GM12878 (cell line): ENCODE measurements around the gene PDSS2.

Source experiments
- EP300 ChIP-seq, 2 experiments: fragments of 150-350 bp in 1 of 2; IDR thresholded peaks; 2 replicates each; pipeline ENCODE4 v1.6.1; 2011 to 2012; ENCODE audit warnings: low read depth in 2 of 2, low read length in 2 of 2, borderline replicate concordance in 1 of 2, improper control_type of control experiment in 1 of 2, inconsistent platforms in 1 of 2; ENCODE audit not compliant: control insufficient read depth in 1 of 2
- FOXK2 ChIP-seq: fragments of 450-650 bp; IDR thresholded peaks from 2 replicates; pipeline ENCODE4 v1.6.1; 2017; ENCODE audit warnings: mild to moderate bottlenecking, moderate library complexity
- MEF2A ChIP-seq: IDR thresholded peaks from 2 replicates; pipeline ENCODE4 v1.6.1; 2011; ENCODE audit warnings: low read depth, mild to moderate bottlenecking, low read length, moderate library complexity; ENCODE audit not compliant: insufficient read depth
- POLR2A ChIP-seq: IDR thresholded peaks from 2 replicates; pipeline ENCODE4 v1.6.1; 2011; ENCODE audit warnings: low read depth, mild to moderate bottlenecking, low read length
- SMAD1 ChIP-seq: fragments of 450-650 bp; IDR thresholded peaks from 2 replicates; pipeline ENCODE4 v1.6.1; 2018; ENCODE audit warnings: mild to moderate bottlenecking, low read depth; ENCODE audit not compliant: partially characterized antibody
- ZNF274 ChIP-seq: IDR thresholded peaks from one replicate; pipeline ENCODE4 v1.8.0; 2011; ENCODE audit not compliant: insufficient read length, insufficient read depth
- TF ChIP-seq, protein P1 (sequence below): fragments of 450-650 bp; conservative IDR thresholded peaks from 2 replicates; pipeline ENCODE4 v1.6.1; 2017; ENCODE audit warnings: mild to moderate bottlenecking, moderate library complexity
- TF ChIP-seq, protein P2 (sequence below), 3 experiments: IDR thresholded peaks in 2 of 3; conservative IDR thresholded peaks in 1 of 3; 2 replicates each; pipeline ENCODE4 v1.5.1; 2011; ENCODE audit warnings: low read depth in 3 of 3, low read length in 3 of 3, mild to moderate bottlenecking in 3 of 3, control low read depth in 2 of 3, moderate library complexity in 2 of 3, inconsistent platforms in 1 of 3, mixed read lengths in 1 of 3; ENCODE audit not compliant: control insufficient read depth in 2 of 3, insufficient read depth in 1 of 3; ENCODE audit errors: extremely low read depth in 1 of 3
- TF ChIP-seq, protein P3 (sequence below): IDR thresholded peaks from 2 replicates; pipeline ENCODE4 v1.6.1; 2011; ENCODE audit warnings: mild to moderate bottlenecking, low read depth, low read length, moderate library complexity; ENCODE audit not compliant: insufficient replicate concordance
- TF ChIP-seq, protein P4 (sequence below): IDR thresholded peaks from 2 replicates; pipeline ENCODE4 v1.6.1; 2011; ENCODE audit warnings: borderline replicate concordance, low read depth, mild to moderate bottlenecking, moderate library complexity, low read length; ENCODE audit not compliant: insufficient read depth, poor library complexity, severe bottlenecking

DNA sequence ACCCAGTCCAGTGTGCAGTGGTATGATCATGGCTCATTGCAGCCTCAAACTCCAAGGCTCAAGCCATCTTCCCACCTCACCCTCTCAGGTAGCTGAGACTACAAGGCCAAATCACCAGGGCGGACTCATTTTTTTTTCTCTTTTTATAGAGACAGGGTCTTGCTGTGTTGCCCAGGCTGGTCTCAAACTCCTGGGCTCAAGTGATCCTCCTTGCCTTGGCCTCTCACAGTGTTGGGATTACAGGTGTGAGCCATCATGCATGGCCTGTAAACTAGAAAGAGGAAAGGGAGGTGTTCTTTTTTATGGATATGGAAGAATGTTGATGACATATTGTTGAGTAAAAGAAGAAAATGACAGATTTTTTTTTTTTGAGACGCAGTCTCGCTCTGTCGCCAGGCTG, 339.0 kb downstream of the PDSS2 start:
- no peak for TF ChIP-seq MEF2A
- TF ChIP-seq, protein P1, sequence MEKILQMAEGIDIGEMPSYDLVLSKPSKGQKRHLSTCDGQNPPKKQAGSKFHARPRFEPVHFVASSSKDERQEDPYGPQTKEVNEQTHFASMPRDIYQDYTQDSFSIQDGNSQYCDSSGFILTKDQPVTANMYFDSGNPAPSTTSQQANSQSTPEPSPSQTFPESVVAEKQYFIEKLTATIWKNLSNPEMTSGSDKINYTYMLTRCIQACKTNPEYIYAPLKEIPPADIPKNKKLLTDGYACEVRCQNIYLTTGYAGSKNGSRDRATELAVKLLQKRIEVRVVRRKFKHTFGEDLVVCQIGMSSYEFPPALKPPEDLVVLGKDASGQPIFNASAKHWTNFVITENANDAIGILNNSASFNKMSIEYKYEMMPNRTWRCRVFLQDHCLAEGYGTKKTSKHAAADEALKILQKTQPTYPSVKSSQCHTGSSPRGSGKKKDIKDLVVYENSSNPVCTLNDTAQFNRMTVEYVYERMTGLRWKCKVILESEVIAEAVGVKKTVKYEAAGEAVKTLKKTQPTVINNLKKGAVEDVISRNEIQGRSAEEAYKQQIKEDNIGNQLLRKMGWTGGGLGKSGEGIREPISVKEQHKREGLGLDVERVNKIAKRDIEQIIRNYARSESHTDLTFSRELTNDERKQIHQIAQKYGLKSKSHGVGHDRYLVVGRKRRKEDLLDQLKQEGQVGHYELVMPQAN, result no peak
- TF ChIP-seq POLR2A, result no peak
- TF ChIP-seq EP300 (IDR thresholded peaks at IDR 0.05; ENCODE audit: borderline replicate concordance in 1 of 2, control insufficient read depth in 1 of 2, low read depth in 2 of 2, low read length in 2 of 2), result no peak
- TF ChIP-seq, protein P2, sequence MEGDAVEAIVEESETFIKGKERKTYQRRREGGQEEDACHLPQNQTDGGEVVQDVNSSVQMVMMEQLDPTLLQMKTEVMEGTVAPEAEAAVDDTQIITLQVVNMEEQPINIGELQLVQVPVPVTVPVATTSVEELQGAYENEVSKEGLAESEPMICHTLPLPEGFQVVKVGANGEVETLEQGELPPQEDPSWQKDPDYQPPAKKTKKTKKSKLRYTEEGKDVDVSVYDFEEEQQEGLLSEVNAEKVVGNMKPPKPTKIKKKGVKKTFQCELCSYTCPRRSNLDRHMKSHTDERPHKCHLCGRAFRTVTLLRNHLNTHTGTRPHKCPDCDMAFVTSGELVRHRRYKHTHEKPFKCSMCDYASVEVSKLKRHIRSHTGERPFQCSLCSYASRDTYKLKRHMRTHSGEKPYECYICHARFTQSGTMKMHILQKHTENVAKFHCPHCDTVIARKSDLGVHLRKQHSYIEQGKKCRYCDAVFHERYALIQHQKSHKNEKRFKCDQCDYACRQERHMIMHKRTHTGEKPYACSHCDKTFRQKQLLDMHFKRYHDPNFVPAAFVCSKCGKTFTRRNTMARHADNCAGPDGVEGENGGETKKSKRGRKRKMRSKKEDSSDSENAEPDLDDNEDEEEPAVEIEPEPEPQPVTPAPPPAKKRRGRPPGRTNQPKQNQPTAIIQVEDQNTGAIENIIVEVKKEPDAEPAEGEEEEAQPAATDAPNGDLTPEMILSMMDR (IDR thresholded peaks at IDR 0.05 in 2 of 3, conservative IDR thresholded peaks at IDR 0.05 in 1 of 3; ENCODE audit: control insufficient read depth in 2 of 3, extremely low read depth in 1 of 3, insufficient read depth in 1 of 3, low read depth in 3 of 3, low read length in 3 of 3), result no peak
- TF ChIP-seq SMAD1, result no peak
- TF ChIP-seq, protein P3, sequence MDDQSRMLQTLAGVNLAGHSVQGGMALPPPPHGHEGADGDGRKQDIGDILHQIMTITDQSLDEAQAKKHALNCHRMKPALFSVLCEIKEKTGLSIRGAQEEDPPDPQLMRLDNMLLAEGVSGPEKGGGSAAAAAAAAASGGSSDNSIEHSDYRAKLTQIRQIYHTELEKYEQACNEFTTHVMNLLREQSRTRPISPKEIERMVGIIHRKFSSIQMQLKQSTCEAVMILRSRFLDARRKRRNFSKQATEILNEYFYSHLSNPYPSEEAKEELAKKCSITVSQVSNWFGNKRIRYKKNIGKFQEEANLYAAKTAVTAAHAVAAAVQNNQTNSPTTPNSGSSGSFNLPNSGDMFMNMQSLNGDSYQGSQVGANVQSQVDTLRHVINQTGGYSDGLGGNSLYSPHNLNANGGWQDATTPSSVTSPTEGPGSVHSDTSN, result no peak
- TF ChIP-seq, protein P4, sequence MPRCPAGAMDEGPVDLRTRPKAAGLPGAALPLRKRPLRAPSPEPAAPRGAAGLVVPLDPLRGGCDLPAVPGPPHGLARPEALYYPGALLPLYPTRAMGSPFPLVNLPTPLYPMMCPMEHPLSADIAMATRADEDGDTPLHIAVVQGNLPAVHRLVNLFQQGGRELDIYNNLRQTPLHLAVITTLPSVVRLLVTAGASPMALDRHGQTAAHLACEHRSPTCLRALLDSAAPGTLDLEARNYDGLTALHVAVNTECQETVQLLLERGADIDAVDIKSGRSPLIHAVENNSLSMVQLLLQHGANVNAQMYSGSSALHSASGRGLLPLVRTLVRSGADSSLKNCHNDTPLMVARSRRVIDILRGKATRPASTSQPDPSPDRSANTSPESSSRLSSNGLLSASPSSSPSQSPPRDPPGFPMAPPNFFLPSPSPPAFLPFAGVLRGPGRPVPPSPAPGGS, result no peak
- TF ChIP-seq ZNF274, result no peak
- no peak for TF ChIP-seq FOXK2
